ACC112 (cell line): Measurements from ENCODE around the gene CREB3L2.
"Not testable (repeated sequence)": the region's sequence is repeated elsewhere in the genome, so short reads cannot be mapped to it uniquely, and the experiment has no call there.

ENCODE experiments used
- H2AFZ ChIP-seq: fragments of 200-600 bp; sonication (generic); one replicate; pipeline ENCODE4 v1.6.0; 2017; ENCODE audit warnings: antibody characterized with exemption, low read length; ENCODE audit not compliant: unreplicated experiment
- H3K27ac ChIP-seq: fragments of 200-600 bp; sonication (generic); 2 replicates; pipeline ENCODE4 v1.5.1; 2014; ENCODE audit warnings: low read depth, mild to moderate bottlenecking, antibody characterized with exemption, low read length, moderate library complexity
- H3K27me3 ChIP-seq: fragments of 200-600 bp; sonication (generic); 2 replicates; pipeline ENCODE4 v1.6.1; 2014; ENCODE audit warnings: mild to moderate bottlenecking, antibody characterized with exemption, low read length, moderate library complexity, mixed read lengths; ENCODE audit not compliant: insufficient read depth
- H3K36me3 ChIP-seq: fragments of 200-600 bp; sonication (generic); 2 replicates; pipeline ENCODE4 v1.6.1; 2016; ENCODE audit warnings: mild to moderate bottlenecking, antibody characterized with exemption, low read length, moderate library complexity, mixed read lengths; ENCODE audit not compliant: insufficient read depth
- H3K4me1 ChIP-seq: fragments of 200-600 bp; sonication (generic); one replicate; pipeline ENCODE4 v1.6.1; 2016; ENCODE audit warnings: low read length, mixed read lengths; ENCODE audit not compliant: insufficient read depth, unreplicated experiment, control insufficient read depth
- H3K4me3 ChIP-seq: fragments of 200-600 bp; sonication (generic); 2 replicates; pipeline ENCODE4 v1.5.1; 2014; ENCODE audit warnings: mild to moderate bottlenecking, low read depth, low read length
- H3K79me2 ChIP-seq: fragments of 200-600 bp; sonication (generic); one replicate; pipeline ENCODE4 v1.6.0; 2016; ENCODE audit warnings: low read length; ENCODE audit not compliant: control insufficient read depth, unreplicated experiment, insufficient read depth

CREB3L2 gene

GRCh38 chr7:137934176-137934826, 67.6 kb downstream of the CREB3L2 start:
- Histone ChIP-seq H2AFZ (no peak overlapping the region), H3K27me3 (no peaks in the 10 kb centered on the region), H3K79me2 (peaks cover 72% of the 10 kb centered on the region), H3K4me1 (peaks cover 71% of the 10 kb centered on the region), H3K27ac (peak overlapping the region; percentile 94), H3K4me3 (no peak overlapping the region), H3K36me3 (peaks cover 3% of the 10 kb centered on the region; the same call in 1 of the 2 replicates)

DNA sequence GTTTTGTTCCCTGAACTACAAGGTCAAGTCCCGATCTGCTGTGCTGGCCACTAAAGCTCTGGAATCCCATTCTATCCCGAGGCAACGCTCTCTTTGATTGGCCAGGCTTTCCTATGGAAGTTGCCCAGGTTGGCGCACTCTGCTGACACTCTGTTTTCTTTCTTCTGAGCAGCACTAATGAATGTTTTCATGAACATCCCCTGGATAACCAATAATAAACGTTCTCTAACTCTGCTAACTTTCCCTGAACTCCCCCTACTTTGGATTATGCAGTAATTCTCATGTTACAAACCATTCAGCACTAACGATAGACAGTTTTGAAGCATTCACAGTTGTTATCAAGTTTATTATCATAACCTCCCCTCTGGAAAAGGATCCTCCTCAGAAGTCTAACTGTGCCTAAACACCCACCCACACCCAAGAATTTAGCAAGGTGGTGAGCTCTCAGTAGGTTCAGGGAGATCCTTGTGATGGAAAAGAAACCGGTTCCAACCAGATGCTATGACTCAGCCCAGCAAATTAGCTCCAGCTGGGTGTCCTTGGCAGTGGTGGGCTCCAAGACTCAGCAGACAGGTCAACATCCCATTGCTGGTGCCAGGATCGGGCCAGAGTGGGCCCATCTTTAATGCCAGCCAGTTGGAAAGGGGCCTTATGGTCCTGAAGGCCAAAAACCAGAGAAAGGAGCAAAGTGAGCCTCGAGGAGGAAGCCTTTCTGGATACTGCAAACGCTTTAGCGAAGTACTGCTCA, 68.4 kb downstream of the CREB3L2 start:
- no peak overlapping the region for H2AFZ ChIP-seq
- H3K4me3 ChIP-seq, result peak overlapping the region; percentile 43
- peaks cover 3% of the 10 kb centered on the region; the same call in 1 of the 2 replicates for H3K36me3 ChIP-seq
- H3K79me2 ChIP-seq, result peaks cover 72% of the 10 kb centered on the region
- H3K4me1 ChIP-seq, result peaks cover 75% of the 10 kb centered on the region
- peak overlapping the region; percentile 94 for H3K27ac ChIP-seq
- no peaks in the 10 kb centered on the region for H3K27me3 ChIP-seq

GRCh38 chr7:137932881-137933269, 69.0 kb downstream of the CREB3L2 start:
- H3K27ac ChIP-seq, result peak overlapping the region; percentile 94
- H2AFZ ChIP-seq, result no peak overlapping the region
- H3K36me3 ChIP-seq, result peaks cover 7% of the 10 kb centered on the region; the same call in 1 of the 2 replicates
- H3K79me2 ChIP-seq, result peaks cover 73% of the 10 kb centered on the region
- no peaks in the 10 kb centered on the region for H3K27me3 ChIP-seq
- peak overlapping the region; percentile 43 for H3K4me3 ChIP-seq
- peaks cover 75% of the 10 kb centered on the region for H3K4me1 ChIP-seq

DNA sequence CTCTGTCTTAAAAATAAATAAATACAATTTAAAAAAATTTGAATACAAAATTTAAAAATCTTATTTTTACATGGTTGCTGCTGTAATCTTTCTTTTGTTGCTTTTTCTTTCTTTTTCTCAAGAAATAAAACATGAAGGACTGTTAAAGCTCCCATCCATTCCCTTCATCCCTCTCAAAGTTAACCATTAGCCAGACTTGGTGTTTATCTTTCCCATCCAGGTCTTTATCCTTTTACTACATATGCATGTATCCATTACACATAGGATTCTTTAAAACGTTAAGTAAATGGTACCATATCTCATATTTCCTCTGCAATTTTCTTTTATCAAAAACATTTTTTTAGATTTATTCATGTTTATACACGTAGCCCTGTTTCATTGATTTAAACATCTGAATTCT, 70.1 kb downstream of the CREB3L2 start:
- H3K36me3 ChIP-seq, result peaks cover 12% of the 10 kb centered on the region; the same call in 1 of the 2 replicates
- peaks cover 68% of the 10 kb centered on the region for H3K4me1 ChIP-seq
- peaks cover 67% of the 10 kb centered on the region for H3K79me2 ChIP-seq
- H2AFZ ChIP-seq, result no peak overlapping the region
- H3K4me3 ChIP-seq, result no peak overlapping the region
- H3K27me3 ChIP-seq, result no peaks in the 10 kb centered on the region
- peak overlapping the region; percentile 94 for H3K27ac ChIP-seq

DNA sequence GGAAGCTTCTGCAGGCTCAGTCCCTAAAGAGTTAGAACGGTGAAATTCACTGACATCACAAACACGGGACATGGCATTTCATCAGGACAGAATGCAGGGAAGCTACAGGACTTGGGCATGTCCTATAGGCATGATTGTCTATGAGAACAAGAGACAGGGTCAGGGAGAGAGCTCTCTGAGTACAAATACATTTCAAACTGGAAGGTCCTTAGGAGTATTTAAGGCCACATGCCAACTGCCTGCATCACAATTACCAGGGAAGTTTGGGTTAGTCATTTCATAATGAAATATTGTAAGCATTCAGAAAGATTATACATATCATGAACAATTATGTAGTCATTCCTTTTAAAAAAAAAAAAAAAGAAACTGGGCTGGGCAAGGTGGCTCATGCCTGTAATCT, 71.3 kb downstream of the CREB3L2 start:
- Histone ChIP-seq H3K4me1 (peaks cover 60% of the 10 kb centered on the region), H3K27me3 (no peaks in the 10 kb centered on the region), H2AFZ (no peak overlapping the region), H3K79me2 (peaks cover 63% of the 10 kb centered on the region), H3K36me3 (peaks cover 17% of the 10 kb centered on the region; the same call in 1 of the 2 replicates), H3K4me3 (no peak overlapping the region), H3K27ac (peak overlapping the region; percentile 94)

DNA sequence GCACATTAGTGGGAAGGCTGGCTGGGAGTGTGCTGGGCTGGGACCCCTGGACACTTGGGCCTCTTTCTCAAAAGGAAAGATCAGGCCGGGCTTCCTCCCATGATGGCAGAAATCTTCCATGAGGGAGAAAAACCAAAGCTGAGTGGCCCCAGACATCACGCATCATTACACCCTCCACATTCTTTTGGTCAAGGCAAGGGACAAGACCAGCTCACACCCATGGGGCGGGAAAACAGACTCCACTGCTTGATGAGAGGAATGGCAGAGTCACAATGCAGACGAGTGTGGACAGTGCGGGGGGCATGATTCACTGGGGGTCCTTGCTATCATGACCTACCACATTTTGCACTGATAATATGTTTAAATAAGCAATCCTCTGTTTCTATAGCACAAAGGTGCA, 73.3 kb downstream of the CREB3L2 start:
- H3K27me3 ChIP-seq, result no peaks in the 10 kb centered on the region
- peaks cover 60% of the 10 kb centered on the region for H3K4me1 ChIP-seq
- no peak overlapping the region for H3K4me3 ChIP-seq
- H3K79me2 ChIP-seq, result peaks cover 56% of the 10 kb centered on the region
- H2AFZ ChIP-seq, result no peak overlapping the region
- 0 out of 2 replicates have a peak overlapping the region, but pooled peaks have one; percentile 13 for H3K27ac ChIP-seq
- peaks cover 14% of the 10 kb centered on the region; the same call in 1 of the 2 replicates for H3K36me3 ChIP-seq

GRCh38 chr7:137927386-137927785, 74.5 kb downstream of the CREB3L2 start:
- Histone ChIP-seq H3K79me2 (peaks cover 56% of the 10 kb centered on the region), H3K4me3 (no peak overlapping the region), H2AFZ (no peak overlapping the region), H3K36me3 (peaks cover 14% of the 10 kb centered on the region; the same call in 1 of the 2 replicates), H3K4me1 (peaks cover 55% of the 10 kb centered on the region), H3K27ac (peak overlapping the region; percentile 4; the same call in 1 of the 2 replicates), H3K27me3 (no peaks in the 10 kb centered on the region)

- H3K79me2 ChIP-seq, result peaks cover 56% of the 10 kb centered on the region
- H3K27me3 ChIP-seq, H2AFZ ChIP-seq, H3K4me3 ChIP-seq, H3K27ac ChIP-seq: not testable (repeated sequence)
- H3K4me1 ChIP-seq, result peaks cover 55% of the 10 kb centered on the region
- peaks cover 14% of the 10 kb centered on the region; the same call in 1 of the 2 replicates for H3K36me3 ChIP-seq
Observed at GRCh38 chr7:137926206-137926605, 75.7 kb downstream of the CREB3L2 start.

DNA sequence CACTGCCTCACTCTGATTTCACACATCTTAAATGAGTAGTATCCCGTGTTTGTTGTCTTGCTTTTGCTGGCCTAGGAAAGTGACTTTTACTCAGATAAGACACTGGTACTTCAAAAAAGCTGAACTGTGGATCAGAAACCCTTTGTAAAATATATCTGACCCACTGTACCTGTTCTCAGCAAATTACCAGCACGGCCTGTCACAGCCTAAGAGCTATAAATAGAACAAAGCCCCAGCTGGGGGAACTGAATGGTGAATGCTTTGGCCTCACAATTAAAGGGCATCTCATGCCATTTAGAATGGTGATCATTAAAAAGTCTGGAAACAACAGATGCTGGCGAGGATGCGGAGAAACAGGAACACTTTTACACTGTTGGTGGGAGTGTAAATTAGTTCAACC, 76.1 kb downstream of the CREB3L2 start:
- Histone ChIP-seq H3K27ac (peak overlapping the region; percentile 97), H3K79me2 (peaks cover 60% of the 10 kb centered on the region), H3K27me3 (no peaks in the 10 kb centered on the region), H3K36me3 (peaks cover 14% of the 10 kb centered on the region; the same call in 1 of the 2 replicates), H3K4me3 (no peak overlapping the region), H3K4me1 (peaks cover 55% of the 10 kb centered on the region), H2AFZ (no peak overlapping the region)

DNA sequence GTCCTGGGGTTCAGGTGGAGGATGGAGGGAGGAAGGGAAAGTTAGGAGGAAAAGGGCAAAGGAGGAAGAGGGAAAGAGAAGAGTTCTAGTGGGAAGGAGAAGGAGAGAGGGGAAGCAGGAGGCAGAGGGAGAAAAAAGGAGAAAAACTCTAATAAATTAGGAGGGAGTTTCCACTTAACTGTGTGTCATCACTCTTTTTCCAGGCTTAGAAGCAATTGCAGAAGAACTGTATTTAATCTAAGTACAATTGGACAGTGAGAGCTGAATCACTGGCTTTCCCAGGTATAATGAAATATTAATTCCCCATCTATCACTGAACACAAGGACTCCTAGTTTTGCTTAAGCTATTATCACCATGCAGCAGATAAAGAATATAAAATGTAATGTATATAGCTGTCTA, 76.8 kb downstream of the CREB3L2 start:
- Histone ChIP-seq H3K36me3 (peaks cover 14% of the 10 kb centered on the region; the same call in 1 of the 2 replicates), H3K4me3 (no peak overlapping the region), H3K4me1 (peaks cover 56% of the 10 kb centered on the region), H3K27ac (peak overlapping the region; percentile 97), H2AFZ (no peak overlapping the region), H3K79me2 (peaks cover 63% of the 10 kb centered on the region), H3K27me3 (no peaks in the 10 kb centered on the region)
